Erythroblast (primary cell): ENCODE results near the gene TSEN2.

ENCODE experiments used
- GATA1 ChIP-seq: IDR thresholded peaks from 2 replicates; pipeline ENCODE4 v1.6.1; 2011; ENCODE audit warnings: low read depth, mild to moderate bottlenecking, control low read depth, low read length, moderate library complexity
- POLR2A ChIP-seq: IDR thresholded peaks from 2 replicates; pipeline ENCODE4 v1.6.1; 2011; ENCODE audit warnings: mild to moderate bottlenecking, low read length

DNA sequence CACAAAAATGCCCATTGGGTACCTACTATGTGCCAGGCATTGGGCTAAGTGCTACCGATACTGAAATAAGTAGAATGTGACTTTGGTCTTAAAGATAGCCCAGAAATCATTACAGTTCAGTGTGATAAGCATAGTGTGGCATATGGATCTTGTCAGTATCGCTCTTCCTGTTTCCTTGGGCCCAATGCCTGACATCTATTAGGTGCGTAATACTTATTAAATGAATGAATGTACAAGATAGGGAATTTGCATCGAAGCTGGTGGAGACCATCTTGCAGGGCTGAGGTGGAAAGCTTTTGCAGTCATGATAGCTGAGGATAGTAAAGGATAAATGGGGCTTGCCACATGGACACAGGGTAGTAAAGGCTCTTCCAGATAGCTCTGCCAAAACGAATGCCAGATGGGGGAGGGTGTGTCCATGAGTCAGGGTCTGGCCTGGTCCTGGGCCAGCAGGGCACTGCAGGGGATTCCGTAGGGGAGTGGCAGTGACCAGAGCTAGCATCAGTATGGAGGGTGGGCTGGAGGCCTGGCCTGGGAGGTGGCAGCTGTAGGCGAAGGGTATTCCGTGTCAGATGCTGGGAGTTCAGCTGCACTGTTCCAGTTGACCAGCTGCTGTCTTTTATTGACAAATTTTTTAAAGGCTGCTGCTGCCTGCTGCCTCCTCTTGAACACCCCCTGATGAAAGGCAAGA lies 23.5 kb downstream of the TSEN2 start:
- TF ChIP-seq POLR2A (no peak), GATA1 (no peak)
